ENCODE measurements around the gene NSD1.

DNA sequence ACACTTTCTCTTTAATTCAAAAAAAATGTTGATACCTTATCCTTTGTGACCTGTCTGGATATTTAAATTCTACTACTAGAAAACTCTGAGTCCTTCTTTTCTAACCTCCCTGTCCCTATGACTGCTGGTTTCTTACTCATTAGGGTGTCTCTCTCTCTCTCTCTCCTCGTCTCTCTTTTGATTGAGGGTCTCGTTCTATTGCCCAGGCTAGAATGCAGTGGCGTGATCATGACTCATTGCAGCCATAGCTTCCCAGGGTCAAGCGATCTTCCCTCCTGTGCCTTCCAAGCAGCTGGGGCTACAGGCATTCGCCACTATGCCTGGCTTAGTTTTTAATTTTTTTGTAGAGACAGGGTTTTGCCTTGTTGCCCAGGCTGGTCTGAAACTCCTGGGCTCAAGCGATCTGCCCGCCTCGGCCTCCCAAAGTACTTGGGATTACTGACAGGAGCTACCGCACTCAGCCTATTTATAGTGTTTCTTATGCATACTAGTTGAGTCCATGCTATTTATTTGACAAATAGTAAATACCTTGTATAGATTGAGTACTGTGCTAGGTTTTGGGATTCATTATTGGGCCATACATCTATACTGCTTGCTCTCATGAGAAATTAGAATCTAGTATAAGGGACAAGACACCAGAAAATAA lies 61.9 kb downstream of the NSD1 start:
- TF ChIP-seq CTCF (IDR thresholded peaks at IDR 0.05) = no peak
- no peak for TF ChIP-seq POLR2A (IDR thresholded peaks at IDR 0.05)

All from vagina (tissue), 2 donors.